GM12801 (cell line): Measurements from ENCODE around the gene FAHD2A.

Experiments used
- CTCF ChIP-seq: IDR thresholded peaks from one replicate; pipeline ENCODE4 v1.5.1; 2011; ENCODE audit warnings: control low read depth; ENCODE audit not compliant: insufficient read length; ENCODE audit errors: extremely low read depth

The FAHD2A gene

DNA sequence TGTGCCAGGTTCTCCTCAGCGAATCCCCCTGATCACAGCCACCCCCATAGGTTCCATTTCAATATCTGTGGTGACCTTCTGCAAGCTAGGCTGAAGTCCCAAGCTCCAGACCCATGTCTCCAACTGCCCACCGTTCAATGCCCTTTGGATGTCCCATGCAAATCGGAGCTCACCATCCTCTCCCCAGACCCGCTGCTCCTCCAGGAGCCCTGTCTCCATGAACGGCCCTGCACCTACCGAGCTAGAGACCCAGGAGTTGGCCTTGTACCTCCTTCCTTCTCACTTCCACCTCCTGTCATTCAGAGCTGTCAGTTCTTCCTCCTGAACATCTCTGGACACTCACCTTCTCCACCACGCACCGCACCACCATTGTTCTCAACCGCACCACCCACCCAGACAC is 1.0 kb upstream of the FAHD2A start:
- TF ChIP-seq CTCF = no peak
